ENCODE data around the gene GNE. TPM values are rescaled to one million over a fixed set of nuclear protein-coding genes. Genes with fewer than 3 reads are reported as not detected.

GNE gene
- total and polyA plus RNA-seq, 7 experiments from 2014 or later, result 6.4 to 18.5 (median 13.1) TPM

- H3K27ac Mint-ChIP-seq, result peak overlapping the region in 8 of 9 donors; percentile 22 to 97 (median 86)
- intact Hi-C loops (cut with micrococcal nuclease), result loop anchor here (5.0 to 10.0 kb wide), 4 partner anchors 45 to 1815 kb away; partner anchors contain the start of genes ATOSB (in 1 of the 2), FAM221B (in 1 of the 2), MYORG (in 1 of the 2) and TMEM8B (in 1 of the 2)
Measured at GRCh38 chr9:36192196-36192595, 66.1 kb downstream of the GNE start.

GRCh38 chr9:36191686-36192085 lies 66.6 kb downstream of the GNE start:
- ChIA-PET POLR2A (interaction anchor here (0.5 to 5.7 kb wide), 6 partner anchors 7 to 87 kb away, joined by 3 to 30 read pairs (median 4); partner anchors contain the start of gene GNE), CTCF (interaction anchor here (0.7 to 1.1 kb wide), 3 partner anchors 10 to 138 kb away, joined by 3 to 5 read pairs (median 3); no protein-coding TSS in a partner anchor)
- intact Hi-C loops (cut with micrococcal nuclease), result loop anchor here (2.0 to 10.0 kb wide), 9 partner anchors 46 to 1814 kb away; partner anchors contain the start of genes ATOSB (in 1 of the 2), FAM221B (in 1 of the 2), MELK (in 1 of the 2) and MYORG (in 1 of the 2)
- ATAC-seq (no peak), DNase-seq (no peak)
- no peaks in the 10 kb centered on the region for H3K9me3 Mint-ChIP-seq
- H3K27me3 ChIP-seq (ENCODE audit: control insufficient read depth in 2 of 2, insufficient read depth in 2 of 2, low read length in 2 of 2), result no peaks in the 10 kb centered on the region
- no peaks in the 10 kb centered on the region for H3K9me3 ChIP-seq (ENCODE audit: control insufficient read depth in 2 of 3, low read length in 3 of 3)
- peaks cover 0 to 18% (median 12%) of the 10 kb centered on the region in 5 donors for H3K36me3 Mint-ChIP-seq
- peak overlapping the region; percentile 98 for H3K4me3 ChIP-seq (ENCODE audit: low read length)
- peaks cover 28 to 35% of the 10 kb centered on the region in 2 donors for H3K4me1 ChIP-seq (ENCODE audit: control insufficient read depth in 2 of 2, insufficient read depth in 2 of 2, low read length in 2 of 2)
- peak overlapping the region; percentile 86 to 98 (median 95) for H3K4me3 Mint-ChIP-seq
- H3K27ac Mint-ChIP-seq, result peak overlapping the region; percentile 80 to 97 (median 91)
- no peaks in the 10 kb centered on the region for H3K27me3 Mint-ChIP-seq
- H3K36me3 ChIP-seq (ENCODE audit: control insufficient read depth in 2 of 3, insufficient read depth in 3 of 3, low read length in 3 of 3), result peaks cover 0 to 12% (median 0%) of the 10 kb centered on the region in 3 experiments
- H3K4me1 Mint-ChIP-seq, result peaks cover 43 to 62% (median 52%) of the 10 kb centered on the region in 7 donors
- peak overlapping the region; percentile 91 for H3K27ac ChIP-seq (ENCODE audit: low read depth, low read length)

More at GRCh38 chr9:36192196-36192595, 66.1 kb downstream of the GNE start:
- H3K27ac ChIP-seq (ENCODE audit: low read depth, low read length), result peak overlapping the region; percentile 91
- peaks cover 0 to 15% (median 2%) of the 10 kb centered on the region in 3 experiments for H3K36me3 ChIP-seq (ENCODE audit: control insufficient read depth in 2 of 3, insufficient read depth in 3 of 3, low read length in 3 of 3)
- H3K27me3 ChIP-seq (ENCODE audit: control insufficient read depth in 2 of 2, insufficient read depth in 2 of 2, low read length in 2 of 2), result no peaks in the 10 kb centered on the region
- no peaks in the 10 kb centered on the region for H3K27me3 Mint-ChIP-seq
- no peak for ATAC-seq
- no peaks in the 10 kb centered on the region for H3K9me3 ChIP-seq (ENCODE audit: control insufficient read depth in 2 of 3, low read length in 3 of 3)
- H3K4me3 ChIP-seq (ENCODE audit: low read length), result peak overlapping the region; percentile 98
- CTCF ChIA-PET, result interaction anchor here (0.7 to 1.0 kb wide), 2 partner anchors 17 to 137 kb away, joined by 3 to 5 read pairs; no protein-coding TSS in a partner anchor
- H3K4me1 ChIP-seq (ENCODE audit: control insufficient read depth in 2 of 2, insufficient read depth in 2 of 2, low read length in 2 of 2), result peaks cover 33 to 35% of the 10 kb centered on the region in 2 donors
- POLR2A ChIA-PET, result interaction anchor here (0.6 to 5.7 kb wide), 3 partner anchors 10 to 87 kb away, joined by 3 to 30 read pairs (median 4); no protein-coding TSS in a partner anchor
- H3K36me3 Mint-ChIP-seq, result peaks cover 0 to 18% (median 12%) of the 10 kb centered on the region in 5 donors
- peak overlapping the region; percentile 86 to 98 (median 95) for H3K4me3 Mint-ChIP-seq
- DNase-seq, result no peak
- H3K4me1 Mint-ChIP-seq, result peaks cover 43 to 64% (median 54%) of the 10 kb centered on the region in 7 donors
- H3K9me3 Mint-ChIP-seq, result no peaks in the 10 kb centered on the region

GRCh38 chr9:36191290-36191645 lies 67.0 kb downstream of the GNE start:
- H3K27ac Mint-ChIP-seq, result peak overlapping the region; percentile 80 to 97 (median 91)
- H3K36me3 Mint-ChIP-seq, result peaks cover 0 to 18% (median 12%) of the 10 kb centered on the region in 5 donors
- H3K27ac ChIP-seq (ENCODE audit: low read depth, low read length), result peak overlapping the region; percentile 91
- no peaks in the 10 kb centered on the region for H3K27me3 ChIP-seq (ENCODE audit: control insufficient read depth in 2 of 2, insufficient read depth in 2 of 2, low read length in 2 of 2)
- intact Hi-C loops (cut with micrococcal nuclease), result loop anchor here (2.0 to 10.0 kb wide), 9 partner anchors 46 to 1814 kb away; partner anchors contain the start of genes ATOSB (in 1 of the 2), FAM221B (in 1 of the 2), MELK (in 1 of the 2) and MYORG (in 1 of the 2)
- peaks cover 25 to 35% of the 10 kb centered on the region in 2 donors for H3K4me1 ChIP-seq (ENCODE audit: control insufficient read depth in 2 of 2, insufficient read depth in 2 of 2, low read length in 2 of 2)
- ChIA-PET CTCF (interaction anchor here (0.5 to 2.6 kb wide), 9 partner anchors 9 to 1483 kb away, joined by 3 to 25 read pairs (median 4); no protein-coding TSS in a partner anchor), POLR2A (interaction anchor here (0.5 to 5.7 kb wide), 8 partner anchors 8 to 300 kb away, joined by 3 to 30 read pairs (median 4); partner anchors contain the start of gene GNE)
- H3K4me3 Mint-ChIP-seq, result peak overlapping the region; percentile 86 to 98 (median 95)
- DNase-seq (peak in 7 of 9 donors; percentile 24 to 46 (median 32)), ATAC-seq (peak; percentile 12)
- H3K4me3 ChIP-seq (ENCODE audit: low read length), result peak overlapping the region; percentile 98
- no peaks in the 10 kb centered on the region for H3K9me3 ChIP-seq (ENCODE audit: control insufficient read depth in 2 of 3, low read length in 3 of 3)
- no peaks in the 10 kb centered on the region for H3K27me3 Mint-ChIP-seq
- H3K4me1 Mint-ChIP-seq, result peaks cover 43 to 58% (median 49%) of the 10 kb centered on the region in 7 donors
- peaks cover 0 to 12% (median 0%) of the 10 kb centered on the region in 3 experiments for H3K36me3 ChIP-seq (ENCODE audit: control insufficient read depth in 2 of 3, insufficient read depth in 3 of 3, low read length in 3 of 3)
- no peaks in the 10 kb centered on the region for H3K9me3 Mint-ChIP-seq

GRCh38 chr9:36190388-36191289 lies 67.6 kb downstream of the GNE start, which contains the start of gene CLTA:
CLTA (plus strand) TSS chr9:36190921; CDS start chr9:36191057, 136 bp downstream.
- peak within 1 kb of the TSS; percentile 80 to 97 (median 94) for H3K27ac Mint-ChIP-seq
- H3K4me3 Mint-ChIP-seq, result peak within 1 kb of the TSS; percentile 86 to 98 (median 95)
- Histone ChIP-seq H3K36me3 (ENCODE audit: control insufficient read depth in 2 of 3, insufficient read depth in 3 of 3, low read length in 3 of 3) (peaks cover 0 to 12% (median 0%) of the 10 kb centered on the region in 3 experiments), H3K27me3 (ENCODE audit: control insufficient read depth in 2 of 2, insufficient read depth in 2 of 2, low read length in 2 of 2) (no peaks in the 10 kb centered on the region), H3K4me1 (ENCODE audit: control insufficient read depth in 2 of 2, insufficient read depth in 2 of 2, low read length in 2 of 2) (peaks cover 25 to 35% of the 10 kb centered on the region in 2 donors), H3K27ac (ENCODE audit: low read depth, low read length) (peak within 1 kb of the TSS; percentile 91), H3K9me3 (ENCODE audit: control insufficient read depth in 2 of 3, low read length in 3 of 3) (no peaks in the 10 kb centered on the region), H3K4me3 (ENCODE audit: low read length) (peak within 1 kb of the TSS; percentile 98)
- ChIA-PET CTCF (interaction anchor here (0.5 to 2.6 kb wide), 13 partner anchors 8 to 1482 kb away, joined by 3 to 25 read pairs (median 4); partner anchors contain the start of gene GNE), POLR2A (interaction anchor here (0.5 to 5.7 kb wide), 12 partner anchors 8 to 301 kb away, joined by 3 to 30 read pairs (median 4); partner anchors contain the start of gene GNE)
- peaks cover 0 to 18% (median 12%) of the 10 kb centered on the region in 5 donors for H3K36me3 Mint-ChIP-seq
- peaks cover 43 to 58% (median 49%) of the 10 kb centered on the region in 7 donors for H3K4me1 Mint-ChIP-seq
- H3K9me3 Mint-ChIP-seq, result no peaks in the 10 kb centered on the region
- no peaks in the 10 kb centered on the region for H3K27me3 Mint-ChIP-seq
- DNase-seq (peak; percentile 75 to 97 (median 96)), ATAC-seq (peak; percentile 99)
- intact Hi-C loops (cut with micrococcal nuclease), result loop anchor here (1.0 to 10.0 kb wide), 24 partner anchors 24 to 1813 kb away; partner anchors contain the start of genes GNE (in 2 of the 2), ATOSB (in 1 of the 2), FAM221B (in 1 of the 2) and GLIPR2 (in 1 of the 2)

GRCh38 chr9:36189976-36190375 lies 68.3 kb downstream of the GNE start:
- Mint-ChIP-seq H3K9me3 (no peaks in the 10 kb centered on the region), H3K36me3 (peaks cover 0 to 16% (median 7%) of the 10 kb centered on the region in 5 donors), H3K27me3 (no peaks in the 10 kb centered on the region), H3K4me1 (peaks cover 38 to 52% (median 44%) of the 10 kb centered on the region in 7 donors), H3K27ac (peak overlapping the region in 6 of 9 donors; percentile 17 to 95 (median 84)), H3K4me3 (peak overlapping the region; percentile 86 to 98 (median 95))
- DNase-seq, result no peak
- intact Hi-C loops (cut with micrococcal nuclease), result loop anchor here (1.0 to 10.0 kb wide), 24 partner anchors 24 to 1813 kb away; partner anchors contain the start of genes GNE (in 2 of the 2), ATOSB (in 1 of the 2), FAM221B (in 1 of the 2) and GLIPR2 (in 1 of the 2)
- POLR2A ChIA-PET, result interaction anchor here (0.5 to 5.7 kb wide), 10 partner anchors 12 to 294 kb away, joined by 3 to 30 read pairs (median 4); partner anchors contain the start of gene GNE
- H3K4me1 ChIP-seq (ENCODE audit: control insufficient read depth in 2 of 2, insufficient read depth in 2 of 2, low read length in 2 of 2), result peaks cover 25 to 35% of the 10 kb centered on the region in 2 donors
- H3K4me3 ChIP-seq (ENCODE audit: low read length), result peak overlapping the region; percentile 98
- no peaks in the 10 kb centered on the region for H3K9me3 ChIP-seq (ENCODE audit: control insufficient read depth in 2 of 3, low read length in 3 of 3)
- CTCF ChIA-PET, result interaction anchor here (0.6 to 2.6 kb wide), 13 partner anchors 9 to 934 kb away, joined by 3 to 25 read pairs (median 4); partner anchors contain the start of gene GNE
- peaks cover 0 to 12% (median 0%) of the 10 kb centered on the region in 3 experiments for H3K36me3 ChIP-seq (ENCODE audit: control insufficient read depth in 2 of 3, insufficient read depth in 3 of 3, low read length in 3 of 3)
- H3K27ac ChIP-seq (ENCODE audit: low read depth, low read length), result peak overlapping the region; percentile 91
- no peaks in the 10 kb centered on the region for H3K27me3 ChIP-seq (ENCODE audit: control insufficient read depth in 2 of 2, insufficient read depth in 2 of 2, low read length in 2 of 2)
- ATAC-seq, result no peak

All from naive thymus-derived CD4-positive, alpha-beta T cell (primary cell).